ENCODE results near the gene CDKN1C.

Gene CDKN1C

DNA sequence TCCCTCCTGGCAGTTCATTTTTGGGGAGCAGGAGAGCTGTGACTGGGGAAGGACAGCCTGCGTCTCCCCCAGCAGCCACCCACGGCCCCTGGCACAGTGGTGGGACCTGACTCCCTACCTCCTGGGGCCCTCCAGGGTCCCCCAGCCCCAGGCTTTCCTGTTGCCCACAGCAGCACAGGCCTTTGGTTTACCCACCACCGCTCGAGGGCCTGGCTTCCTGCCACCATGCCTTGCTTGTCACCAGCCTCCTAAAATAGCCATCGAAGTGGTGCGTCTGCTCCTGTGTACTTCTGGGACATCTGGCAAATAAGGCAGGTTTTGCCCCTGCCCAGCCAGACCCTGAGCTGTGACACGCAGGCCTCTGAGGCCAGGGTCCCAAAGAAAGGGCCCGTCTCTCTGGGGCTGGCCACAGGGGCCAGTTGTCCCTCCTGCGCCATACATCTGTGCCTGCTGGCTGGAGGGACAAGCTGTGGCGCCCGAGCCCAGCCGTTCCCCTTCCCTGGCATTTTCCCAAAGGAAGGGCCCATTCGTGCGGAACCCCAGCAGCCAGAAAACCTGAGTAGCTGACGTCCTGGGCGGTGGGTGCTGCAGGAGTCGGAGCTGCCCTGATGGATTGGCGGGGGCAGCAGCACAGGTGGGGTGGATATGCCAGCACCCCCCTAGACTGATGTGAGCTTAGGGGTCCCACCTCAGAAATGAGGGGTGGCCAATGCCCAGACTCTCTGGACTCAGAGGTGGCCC is 29.1 kb upstream of the CDKN1C start (continued):
- TF ChIP-seq ZNF664 (tag by site-specific recombination; IDR thresholded peaks at IDR 0.05) = no peak

GRCh38 chr11:2913776-2914175 is 28.2 kb upstream of the CDKN1C start:
- POLR2A ChIA-PET = interaction anchor here (3.1 kb wide), 1 partner anchor 16 kb away, joined by 15 read pairs; the partner anchor contains the start of gene PHLDA2
- Histone ChIP-seq H3K9me3 (ENCODE audit: control insufficient read depth, insufficient read depth, low read depth, low read length) (no peaks in the 10 kb centered on the region), H3K27ac (ENCODE audit: extremely low read depth, low read depth, low read length) (no peak overlapping the region), H3K4me3 (ENCODE audit: low read depth, low read length) (no peak overlapping the region), H3K4me1 (ENCODE audit: control insufficient read depth, insufficient read depth, low read length) (no peaks in the 10 kb centered on the region), H3K36me3 (ENCODE audit: control insufficient read depth in 2 of 2, insufficient read depth in 1 of 2, low read length in 2 of 2) (no peaks in the 10 kb centered on the region)
- TF ChIP-seq ZNF785 (tag by site-specific recombination; IDR thresholded peaks at IDR 0.05) (no peak), ZNF513 (tag by site-specific recombination; IDR thresholded peaks at IDR 0.05) (no peak), ZNF354C (tag by site-specific recombination; IDR thresholded peaks at IDR 0.05; ENCODE audit: borderline replicate concordance, low read depth) (no peak), SETDB1 (IDR thresholded peaks at IDR 0.05; ENCODE audit: insufficient read length, low read length) (no peak), ZNF394 (tag by site-specific recombination; IDR thresholded peaks at IDR 0.05; ENCODE audit: borderline replicate concordance) (no peak), ZNF239 (tag by site-specific recombination; IDR thresholded peaks at IDR 0.05) (no peak), ZBTB8A (tag by site-specific recombination; IDR thresholded peaks at IDR 0.05) (no peak), ZNF600 (tag by site-specific recombination; IDR thresholded peaks at IDR 0.05) (no peak), ZNF514 (tag by site-specific recombination; IDR thresholded peaks at IDR 0.05) (no peak), SP2 (tag by site-specific recombination; IDR thresholded peaks at IDR 0.05) (no peak), ZNF324 (tag by site-specific recombination; IDR thresholded peaks at IDR 0.05) (no peak), KLF7 (tag by site-specific recombination; IDR thresholded peaks at IDR 0.05; ENCODE audit: borderline replicate concordance) (no peak), ZNF133 (tag by site-specific recombination; IDR thresholded peaks at IDR 0.05) (no peak), MEIS1 (CRISPR knock-in tag; IDR thresholded peaks at IDR 0.05; ENCODE audit: borderline replicate concordance) (no peak), ZNF23 (tag by site-specific recombination; IDR thresholded peaks at IDR 0.05; ENCODE audit: borderline replicate concordance) (no peak), ZNF501 (tag by site-specific recombination; IDR thresholded peaks at IDR 0.05) (no peak)
- TF ChIP-seq, protein P1, sequence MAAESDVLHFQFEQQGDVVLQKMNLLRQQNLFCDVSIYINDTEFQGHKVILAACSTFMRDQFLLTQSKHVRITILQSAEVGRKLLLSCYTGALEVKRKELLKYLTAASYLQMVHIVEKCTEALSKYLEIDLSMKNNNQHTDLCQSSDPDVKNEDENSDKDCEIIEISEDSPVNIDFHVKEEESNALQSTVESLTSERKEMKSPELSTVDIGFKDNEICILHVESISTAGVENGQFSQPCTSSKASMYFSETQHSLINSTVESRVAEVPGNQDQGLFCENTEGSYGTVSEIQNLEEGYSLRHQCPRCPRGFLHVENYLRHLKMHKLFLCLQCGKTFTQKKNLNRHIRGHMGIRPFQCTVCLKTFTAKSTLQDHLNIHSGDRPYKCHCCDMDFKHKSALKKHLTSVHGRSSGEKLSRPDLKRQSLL (tag by site-specific recombination; IDR thresholded peaks at IDR 0.05) = no peak
- TF ChIP-seq, protein P2, sequence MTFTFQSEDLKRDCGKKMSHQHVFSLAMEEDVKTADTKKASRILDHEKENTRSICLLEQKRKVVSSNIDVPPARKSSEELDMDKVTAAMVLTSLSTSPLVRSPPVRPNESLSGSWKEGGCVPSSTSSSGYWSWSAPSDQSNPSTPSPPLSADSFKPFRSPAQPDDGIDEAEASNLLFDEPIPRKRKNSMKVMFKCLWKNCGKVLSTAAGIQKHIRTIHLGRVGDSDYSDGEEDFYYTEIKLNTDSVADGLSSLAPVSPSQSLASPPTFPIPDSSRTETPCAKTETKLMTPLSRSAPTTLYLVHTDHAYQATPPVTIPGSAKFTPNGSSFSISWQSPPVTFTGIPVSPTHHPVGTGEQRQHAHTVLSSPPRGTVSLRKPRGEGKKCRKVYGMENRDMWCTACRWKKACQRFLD (tag by site-specific recombination; IDR thresholded peaks at IDR 0.05) = no peak
- TF ChIP-seq, protein P3, sequence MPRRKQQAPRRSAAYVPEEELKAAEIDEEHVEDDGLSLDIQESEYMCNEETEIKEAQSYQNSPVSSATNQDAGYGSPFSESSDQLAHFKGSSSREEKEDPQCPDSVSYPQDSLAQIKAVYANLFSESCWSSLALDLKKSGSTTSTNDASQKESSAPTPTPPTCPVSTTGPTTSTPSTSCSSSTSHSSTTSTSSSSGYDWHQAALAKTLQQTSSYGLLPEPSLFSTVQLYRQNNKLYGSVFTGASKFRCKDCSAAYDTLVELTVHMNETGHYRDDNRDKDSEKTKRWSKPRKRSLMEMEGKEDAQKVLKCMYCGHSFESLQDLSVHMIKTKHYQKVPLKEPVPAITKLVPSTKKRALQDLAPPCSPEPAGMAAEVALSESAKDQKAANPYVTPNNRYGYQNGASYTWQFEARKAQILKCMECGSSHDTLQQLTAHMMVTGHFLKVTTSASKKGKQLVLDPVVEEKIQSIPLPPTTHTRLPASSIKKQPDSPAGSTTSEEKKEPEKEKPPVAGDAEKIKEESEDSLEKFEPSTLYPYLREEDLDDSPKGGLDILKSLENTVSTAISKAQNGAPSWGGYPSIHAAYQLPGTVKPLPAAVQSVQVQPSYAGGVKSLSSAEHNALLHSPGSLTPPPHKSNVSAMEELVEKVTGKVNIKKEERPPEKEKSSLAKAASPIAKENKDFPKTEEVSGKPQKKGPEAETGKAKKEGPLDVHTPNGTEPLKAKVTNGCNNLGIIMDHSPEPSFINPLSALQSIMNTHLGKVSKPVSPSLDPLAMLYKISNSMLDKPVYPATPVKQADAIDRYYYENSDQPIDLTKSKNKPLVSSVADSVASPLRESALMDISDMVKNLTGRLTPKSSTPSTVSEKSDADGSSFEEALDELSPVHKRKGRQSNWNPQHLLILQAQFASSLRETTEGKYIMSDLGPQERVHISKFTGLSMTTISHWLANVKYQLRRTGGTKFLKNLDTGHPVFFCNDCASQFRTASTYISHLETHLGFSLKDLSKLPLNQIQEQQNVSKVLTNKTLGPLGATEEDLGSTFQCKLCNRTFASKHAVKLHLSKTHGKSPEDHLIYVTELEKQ (tag by site-specific recombination; IDR thresholded peaks at IDR 0.05; ENCODE audit: borderline replicate concordance) = no peak
- TF ChIP-seq, protein P4, sequence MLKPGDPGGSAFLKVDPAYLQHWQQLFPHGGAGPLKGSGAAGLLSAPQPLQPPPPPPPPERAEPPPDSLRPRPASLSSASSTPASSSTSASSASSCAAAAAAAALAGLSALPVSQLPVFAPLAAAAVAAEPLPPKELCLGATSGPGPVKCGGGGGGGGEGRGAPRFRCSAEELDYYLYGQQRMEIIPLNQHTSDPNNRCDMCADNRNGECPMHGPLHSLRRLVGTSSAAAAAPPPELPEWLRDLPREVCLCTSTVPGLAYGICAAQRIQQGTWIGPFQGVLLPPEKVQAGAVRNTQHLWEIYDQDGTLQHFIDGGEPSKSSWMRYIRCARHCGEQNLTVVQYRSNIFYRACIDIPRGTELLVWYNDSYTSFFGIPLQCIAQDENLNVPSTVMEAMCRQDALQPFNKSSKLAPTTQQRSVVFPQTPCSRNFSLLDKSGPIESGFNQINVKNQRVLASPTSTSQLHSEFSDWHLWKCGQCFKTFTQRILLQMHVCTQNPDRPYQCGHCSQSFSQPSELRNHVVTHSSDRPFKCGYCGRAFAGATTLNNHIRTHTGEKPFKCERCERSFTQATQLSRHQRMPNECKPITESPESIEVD (tag by site-specific recombination; IDR thresholded peaks at IDR 0.05) = no peak
- CTCF ChIA-PET = interaction anchor here (0.6 to 1.5 kb wide), 4 partner anchors 11 to 721 kb away, joined by 3 to 4 read pairs (median 3); no protein-coding TSS in a partner anchor
